Measurements from ENCODE around the gene ZBTB7C. TPM values are rescaled to one million over a fixed set of nuclear protein-coding genes. Genes with fewer than 3 reads are reported as not detected.

ZBTB7C gene
- total RNA-seq, 1 experiment from 2014 or later = 0.33 TPM

- H3K14ac ChIP-seq (ENCODE audit: insufficient read depth, low read length) = no peak overlapping the region
- no peaks in the 10 kb centered on the region for H3K23me2 ChIP-seq (ENCODE audit: insufficient read length, low read depth, low read length, poor library complexity, severe bottlenecking)
- H3T11ph ChIP-seq (ENCODE audit: low read length) = no peak overlapping the region
- WGBS (ENCODE audit: extremely low coverage, insufficient read length, low lambda C conversion rate) = no CpG with 5 or more reads among the region's 5 CpGs
- Mint-ChIP-seq H3K4me1 (peaks cover 27 to 39% of the 10 kb centered on the region in 2 experiments), H3K36me3 (ENCODE audit: insufficient read depth in 1 of 3, low read depth in 3 of 3) (0 out of 7 replicates have a peak, but pooled peaks cover 0 to 7% (median 0%) of the 10 kb centered on the region in 3 experiments), H3K27me3 (ENCODE audit: low read depth) (no peaks in the 10 kb centered on the region; the same call in 1 of the 2 replicates), H3K27ac (no peak overlapping the region; a peak in 1 of 7 replicates), H3K4me3 (no peak overlapping the region; a peak in 1 of 5 replicates), H3K9me3 (peaks cover 8 to 12% of the 10 kb centered on the region in 2 experiments)
- H2BK120ac ChIP-seq (ENCODE audit: low read depth, low read length, poor library complexity, severe bottlenecking) = no peak overlapping the region
- DNase-seq = peak; percentile 81
- H3K9me3 ChIP-seq (ENCODE audit: control insufficient read depth, low read depth, low read length) = peaks cover 5% of the 10 kb centered on the region
- H3K4me2 ChIP-seq (ENCODE audit: insufficient read depth, insufficient read length, low read length) = no peak overlapping the region
- H3K9ac ChIP-seq (ENCODE audit: extremely low read depth, insufficient read length, low read length) = no peak overlapping the region
- H2BK20ac ChIP-seq (ENCODE audit: low read depth, low read length, poor library complexity, severe bottlenecking) = no peak overlapping the region
- no peaks in the 10 kb centered on the region for H3K79me1 ChIP-seq (ENCODE audit: insufficient read depth, low read depth, low read length, poor library complexity, severe bottlenecking)
- H2BK12ac ChIP-seq (ENCODE audit: insufficient read length, low read depth, low read length) = no peak overlapping the region
- TF ChIP-seq CTCF (conservative IDR thresholded peaks at IDR 0.05) = peak; percentile 97
- H4K91ac ChIP-seq (ENCODE audit: insufficient read length, low read depth, low read length) = no peak overlapping the region
- no peaks in the 10 kb centered on the region; the same call in 1 of the 2 replicates for H3K4me1 ChIP-seq (ENCODE audit: insufficient read depth, low read length)
- H3K27me3 ChIP-seq (ENCODE audit: insufficient read depth, low read length) = no peaks in the 10 kb centered on the region
- no peak overlapping the region for H4K8ac ChIP-seq (replicated peaks; ENCODE audit: insufficient read length, low read depth, low read length)
- H3K23ac ChIP-seq (ENCODE audit: insufficient read length, low read depth, low read length) = no peak overlapping the region
- H2AK5ac ChIP-seq (ENCODE audit: insufficient read length, low read length) = no peak overlapping the region
- no peak overlapping the region for H3K56ac ChIP-seq (ENCODE audit: insufficient read length, low read depth, low read length)
- H4K5ac ChIP-seq (ENCODE audit: insufficient read length, low read depth, low read length) = no peak overlapping the region
- no peak overlapping the region for H2BK15ac ChIP-seq (ENCODE audit: low read depth, low read length)
- no peaks in the 10 kb centered on the region for H4K20me1 ChIP-seq (ENCODE audit: control insufficient read depth, insufficient read depth, insufficient read length)
- no peak overlapping the region for H3K4ac ChIP-seq (ENCODE audit: low read depth, low read length)
- no peak overlapping the region for H3K27ac ChIP-seq (ENCODE audit: insufficient read length, low read depth, low read length)
- H2AFZ ChIP-seq (ENCODE audit: low read length) = no peak overlapping the region
- no peaks in the 10 kb centered on the region for H3K79me2 ChIP-seq (ENCODE audit: insufficient read depth, low read length)
- no peak overlapping the region for H3K18ac ChIP-seq (ENCODE audit: insufficient read length, low read depth, low read length)
- H2BK5ac ChIP-seq (ENCODE audit: insufficient read length, low read length) = no peak overlapping the region
Measured at GRCh38 chr18:47997338-47997780, 411.8 kb downstream of the ZBTB7C start.

All from H9 (cell line).